Activated naive CD4-positive, alpha-beta T cell (primary cell): ENCODE data around the gene SNRPD1.
A peak's percentile ranks its signal among the peaks of the same experiment; 100 is the strongest.
"Not testable (repeated sequence)": the region's sequence is repeated elsewhere in the genome, so short reads cannot be mapped to it uniquely, and the experiment has no call there.

Experiments
- DNase-seq, 4 experiments: peaks; one replicate each; lab custom pipeline; 2025; lab: John Stamatoyannopoulos, UW

SNRPD1 gene

DNA sequence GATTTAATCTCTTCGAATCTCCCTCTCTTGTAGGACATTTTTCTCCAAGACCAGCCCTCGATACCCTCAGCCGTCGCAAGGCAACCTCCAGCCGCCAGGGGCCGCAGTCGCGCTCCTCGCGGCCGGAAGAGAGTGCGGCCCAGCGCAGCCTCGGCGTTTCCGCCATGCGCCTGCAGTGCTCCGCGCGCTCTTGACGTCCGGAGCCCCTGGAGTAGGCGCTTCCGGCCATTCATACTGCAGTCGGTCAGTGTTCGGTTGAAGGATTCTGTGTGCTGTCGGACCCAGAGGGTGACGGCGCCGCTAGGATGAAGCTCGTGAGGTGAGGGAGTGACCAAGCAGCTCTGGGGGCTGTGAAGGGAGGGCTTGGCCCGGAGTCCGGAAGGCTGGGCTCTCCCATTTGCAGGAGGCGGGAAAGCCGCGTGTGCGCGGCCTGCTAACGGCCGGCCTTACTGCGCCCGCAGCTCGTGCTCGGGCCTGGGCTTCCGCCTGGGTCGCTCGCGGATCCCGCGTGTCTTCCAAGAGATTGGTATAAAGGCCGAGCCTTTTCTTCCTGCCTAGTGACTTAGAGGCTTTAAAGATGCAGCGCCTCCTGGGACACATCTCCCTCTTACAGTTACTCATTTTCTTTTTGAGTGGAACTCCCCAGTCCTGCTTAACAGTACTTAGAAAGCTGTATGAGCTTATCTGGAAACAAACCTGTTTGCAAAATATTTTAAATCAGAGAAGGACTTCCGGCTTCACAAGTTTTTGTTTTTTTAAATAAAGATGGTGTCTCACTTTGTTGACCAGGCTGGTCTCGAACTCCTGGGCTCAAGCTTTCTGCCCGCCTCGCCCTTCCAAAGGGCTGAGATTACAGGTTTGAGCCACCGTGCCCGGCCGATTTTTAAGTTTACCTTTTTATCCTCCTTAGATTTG is at the start of gene SNRPD1:
TSS of gene SNRPD1 (plus strand) at position 190 of the 915 bp plus-strand sequence. CDS start at position 306, 116 bp downstream.
- peak; percentile 67 to 86 (median 72) for DNase-seq

DNA sequence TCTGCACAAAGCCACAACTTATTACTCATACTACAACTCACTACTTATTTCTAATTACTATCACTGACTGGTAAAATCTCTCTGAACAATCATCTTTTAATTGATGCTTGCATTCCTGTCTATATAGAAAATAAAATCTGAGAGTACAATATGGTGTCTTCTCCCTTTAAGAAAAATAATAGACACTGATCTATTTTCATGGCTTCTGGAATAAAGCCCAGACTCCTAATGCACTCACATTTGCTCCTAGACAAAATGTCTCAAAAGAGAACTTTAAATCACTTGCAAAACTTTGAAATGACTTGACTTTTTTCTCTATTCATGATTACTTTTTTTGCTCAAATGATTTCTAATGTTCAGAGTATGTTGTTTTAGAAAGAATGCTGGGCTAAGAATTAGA is 40.3 kb upstream of the SNRPD1 start:
- no peak for DNase-seq

DNA sequence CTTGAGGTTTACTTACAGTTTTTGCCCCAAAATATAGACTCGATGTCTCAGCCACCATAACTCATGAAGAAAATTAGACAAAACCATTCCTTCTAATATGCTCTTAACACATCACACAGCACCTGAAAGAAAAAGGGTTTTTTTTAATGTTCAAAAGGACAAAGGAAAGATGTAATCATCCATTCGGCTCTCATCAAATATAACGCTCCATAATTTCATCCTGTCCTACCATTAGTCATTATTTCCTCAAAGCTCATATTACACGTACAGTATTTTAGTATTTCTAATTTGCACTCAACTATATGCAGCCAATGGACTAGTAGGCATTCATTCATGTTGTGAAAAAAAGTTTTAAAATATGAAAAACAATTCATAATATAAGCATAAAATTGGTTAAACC is 36.5 kb upstream of the SNRPD1 start:
- no peak for DNase-seq

DNA sequence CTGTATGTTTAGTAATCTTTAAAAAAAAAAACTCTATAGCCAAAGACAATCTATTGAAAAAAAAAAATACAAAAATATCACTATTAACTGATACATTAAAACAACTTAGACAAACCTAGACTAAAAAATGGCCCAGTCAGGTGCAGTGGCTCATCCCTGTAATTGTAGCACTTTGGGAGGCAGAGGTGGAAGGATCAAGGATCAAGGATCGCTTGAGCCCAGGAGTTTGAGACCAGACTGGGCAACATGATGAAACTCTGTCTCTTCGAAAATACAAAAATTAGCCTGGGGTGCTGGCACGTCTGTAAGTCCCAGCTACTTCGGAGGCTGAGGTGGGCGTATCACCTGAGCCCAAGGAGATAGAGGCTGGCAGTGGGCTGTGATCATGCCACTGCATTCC is 27.7 kb upstream of the SNRPD1 start:
- no peak for DNase-seq

DNA sequence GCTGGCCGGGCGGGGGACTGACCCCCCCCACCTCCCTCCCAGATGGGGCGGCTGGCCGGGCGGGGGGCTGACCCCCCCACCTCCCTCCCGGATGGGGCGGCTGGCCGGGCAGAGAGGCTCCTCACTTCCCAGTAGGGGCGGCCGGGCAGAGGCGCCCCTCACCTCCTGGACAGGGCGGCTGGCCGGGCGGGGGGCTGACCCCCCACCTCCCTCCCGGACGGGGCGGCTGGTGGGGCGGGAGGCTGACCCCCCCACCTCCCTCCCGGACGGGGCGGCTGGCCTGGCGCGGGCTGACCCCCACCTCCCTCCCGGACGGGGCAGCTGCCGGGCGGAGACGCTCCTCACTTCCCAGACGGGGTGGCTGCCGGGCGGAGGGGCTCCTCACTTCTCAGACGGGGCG is 19.8 kb upstream of the SNRPD1 start:
- not testable (repeated sequence) for DNase-seq

DNA sequence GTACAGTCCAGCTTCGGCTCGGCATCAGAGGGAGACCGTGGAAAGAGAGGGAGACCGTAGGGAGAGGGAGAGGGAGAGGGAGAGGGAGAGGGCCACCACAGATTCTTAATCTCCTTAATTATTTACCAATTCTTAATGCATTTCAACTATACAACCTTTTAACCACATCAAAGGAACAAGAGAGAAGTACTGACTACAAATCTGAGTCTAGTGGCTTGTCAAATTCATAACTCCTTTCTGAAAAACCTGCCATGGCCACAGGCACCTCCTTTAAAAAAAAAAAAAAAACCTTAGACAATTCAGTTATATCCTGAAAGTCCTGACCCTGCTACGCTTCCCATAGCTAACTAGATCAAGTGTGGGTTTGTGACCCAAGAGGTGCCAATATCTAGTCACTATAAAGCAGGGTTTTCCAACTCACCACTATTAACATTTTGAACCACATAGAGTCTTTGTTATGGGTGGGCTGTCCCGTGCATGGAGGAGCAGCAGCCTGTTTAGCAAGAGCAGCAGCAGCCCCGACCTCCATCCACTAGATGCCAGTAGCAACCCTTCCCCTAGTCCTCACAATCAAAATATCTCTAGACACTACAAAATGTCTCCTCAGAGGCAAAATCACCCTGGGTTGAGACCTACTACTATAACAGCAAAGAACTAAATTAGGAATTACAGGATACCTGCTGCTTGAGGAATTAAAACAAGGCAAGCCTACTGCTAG is 18.4 kb upstream of the SNRPD1 start:
- DNase-seq = no peak

DNA sequence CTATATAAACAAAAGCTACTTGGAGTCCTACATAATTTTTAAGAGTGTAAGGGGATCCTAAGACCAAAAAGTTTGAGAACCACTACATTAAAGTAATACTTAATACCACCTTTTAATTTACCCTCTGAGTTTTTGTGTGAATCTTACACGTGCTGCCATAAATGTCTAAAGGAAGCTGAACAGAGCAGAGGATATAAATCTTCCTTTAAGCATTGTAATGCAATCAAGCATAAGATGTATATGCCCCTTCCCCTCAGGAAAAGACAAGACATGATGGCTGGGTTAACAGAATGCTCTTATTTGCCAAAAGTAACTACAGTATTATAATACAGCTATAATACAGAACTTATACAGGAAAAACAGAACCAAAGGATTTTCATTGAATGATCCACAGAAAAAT is 14.5 kb upstream of the SNRPD1 start:
- no peak for DNase-seq

DNA sequence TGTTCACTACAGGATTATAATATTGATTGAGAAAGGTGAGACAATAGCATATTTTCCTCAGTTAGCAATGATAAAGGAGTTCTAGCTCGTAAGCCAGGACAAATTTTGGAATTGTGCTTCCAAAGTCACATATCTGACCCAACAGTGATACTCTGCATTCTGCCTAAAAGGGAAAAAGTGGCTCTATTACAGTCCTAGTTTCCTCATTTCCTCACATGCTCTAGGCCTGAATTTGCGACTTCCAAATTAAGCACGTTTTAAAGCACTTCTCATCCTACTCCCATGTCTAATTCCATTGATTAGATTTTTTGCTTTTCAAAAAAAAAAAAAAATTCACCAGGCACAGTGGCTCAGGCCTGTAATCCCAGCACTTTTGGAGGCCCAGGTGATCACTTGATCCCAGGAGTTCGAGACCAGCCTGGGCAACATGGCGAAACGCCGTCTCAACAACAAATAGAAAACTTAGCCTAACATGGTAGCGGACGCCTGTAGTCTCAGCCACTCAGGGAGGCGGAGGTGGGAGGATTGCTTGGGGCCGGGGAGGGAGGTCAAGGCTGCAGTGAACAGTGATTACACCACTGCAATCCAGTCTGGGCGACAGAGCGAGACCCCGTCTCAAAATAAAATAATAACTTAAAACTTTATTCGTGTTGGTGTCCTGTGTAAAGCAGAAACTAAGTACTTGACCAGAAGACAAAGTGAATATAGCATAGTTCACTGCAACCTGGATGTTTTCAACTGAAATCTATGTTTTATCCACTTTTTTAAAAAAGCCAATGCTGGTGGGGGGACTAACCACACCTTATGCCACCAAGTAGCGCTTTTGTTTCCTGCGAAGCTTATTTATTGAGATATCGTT is 13.2 kb upstream of the SNRPD1 start:
- DNase-seq = no peak

DNA sequence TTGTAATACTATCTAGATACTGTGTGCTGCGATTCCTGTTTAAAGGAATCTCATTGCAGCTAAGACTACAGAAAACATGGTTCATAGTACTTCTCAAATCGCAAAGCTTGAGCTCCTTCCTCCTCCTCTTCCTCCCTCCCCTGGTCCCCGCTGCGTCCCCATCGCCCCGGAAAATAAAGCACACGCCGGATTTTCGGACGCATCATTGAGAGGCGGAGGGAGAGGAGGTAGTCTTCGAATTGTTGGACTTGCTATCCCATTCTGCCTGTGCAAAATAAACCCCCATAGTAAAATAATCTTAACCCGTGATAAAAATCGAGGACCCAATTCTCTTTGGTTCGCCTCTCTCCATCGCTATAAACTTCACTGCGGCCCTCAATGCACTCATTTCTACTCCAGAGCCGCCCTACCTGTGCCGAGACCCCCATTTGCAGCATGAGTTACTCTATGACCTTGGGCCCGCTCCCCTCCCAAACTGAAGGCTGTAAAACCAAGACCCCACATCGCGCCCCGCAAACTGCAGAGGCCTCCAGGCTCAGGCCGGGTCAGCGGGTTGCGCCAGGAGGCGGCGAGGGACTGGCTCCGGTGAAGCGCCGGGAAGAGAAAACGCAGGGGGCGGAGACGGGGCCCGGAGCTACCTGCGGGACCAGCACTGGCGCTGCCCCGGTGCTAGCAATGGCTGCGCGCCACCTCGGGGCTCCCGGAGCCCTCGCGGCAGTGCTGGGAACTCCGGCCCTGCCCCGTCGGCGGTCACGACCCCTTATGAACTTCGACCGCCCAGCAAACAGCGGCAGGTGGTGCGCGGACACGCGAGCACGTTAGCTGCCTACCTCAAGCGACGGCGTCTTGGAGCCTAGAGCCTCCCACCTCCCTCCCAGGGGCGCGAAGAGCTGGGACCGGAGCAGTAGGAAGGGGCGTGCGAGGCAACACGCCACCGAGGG is 12.3 kb upstream of the SNRPD1 start:
- DNase-seq = peak in 1 of 4 experiments; percentile 56

DNA sequence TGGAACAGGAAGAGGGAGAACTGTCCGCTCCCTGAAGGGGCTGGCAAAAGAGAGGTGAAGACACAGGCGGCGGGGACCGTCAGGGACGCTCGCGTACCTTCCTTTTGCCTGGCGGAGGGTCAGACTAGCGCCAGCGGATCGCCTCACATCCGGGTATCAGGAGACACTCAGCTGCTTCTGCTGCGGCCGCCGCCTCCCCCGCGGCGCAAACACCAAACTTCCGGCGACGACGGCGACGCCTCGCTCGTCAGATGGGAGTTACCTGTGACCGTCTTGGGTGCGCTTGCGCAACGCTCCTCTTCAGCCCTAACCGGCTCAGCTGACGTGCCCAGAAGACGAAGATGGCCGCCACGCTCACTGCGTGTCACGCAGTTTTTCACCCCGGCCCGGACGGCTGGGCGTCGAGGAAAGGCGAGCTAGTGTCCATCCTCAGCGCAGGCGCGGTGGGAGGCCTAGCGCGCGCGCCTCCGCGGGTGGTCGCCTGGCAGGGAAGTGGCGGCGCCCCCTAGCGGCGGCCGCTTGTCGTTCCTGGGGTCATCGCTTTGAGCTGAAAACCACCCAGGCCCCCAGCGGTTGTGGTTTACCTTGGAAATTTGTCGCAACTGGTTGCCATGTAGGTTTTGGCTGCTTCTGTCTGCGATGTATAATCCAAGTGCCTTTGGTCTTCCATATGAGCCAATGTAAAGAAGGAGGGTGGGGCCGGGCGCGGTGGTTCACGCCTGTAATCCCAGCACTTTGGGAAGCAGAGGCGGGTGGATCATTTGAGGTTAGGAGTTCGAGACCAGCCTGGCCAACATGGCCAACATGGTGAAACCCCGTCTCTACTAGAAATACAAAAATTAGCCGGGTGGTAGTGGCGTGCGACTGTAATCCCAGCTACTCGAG is 11.3 kb upstream of the SNRPD1 start, which contains the start of gene ESCO1:
TSS of gene ESCO1 (minus strand) at position 179 of the 885 bp plus-strand sequence. CDS start 25,861 bp downstream, outside the sequence.
- peak; percentile 80 to 88 (median 82) for DNase-seq

DNA sequence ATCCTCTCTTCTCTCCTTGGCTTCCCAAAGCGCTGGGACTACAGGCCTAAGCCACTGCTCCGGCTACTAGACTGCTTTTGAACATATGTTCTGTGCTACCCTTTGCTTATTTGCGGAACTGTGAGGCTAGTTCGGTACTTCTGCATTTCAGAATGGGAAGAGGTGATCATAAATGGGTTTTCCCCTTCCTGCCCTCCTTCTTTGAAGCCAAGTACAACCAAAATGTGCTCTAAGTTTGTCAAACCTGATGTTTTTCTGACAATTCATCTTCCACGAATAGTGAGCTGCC is 9.9 kb upstream of the SNRPD1 start:
- no peak for DNase-seq

DNA sequence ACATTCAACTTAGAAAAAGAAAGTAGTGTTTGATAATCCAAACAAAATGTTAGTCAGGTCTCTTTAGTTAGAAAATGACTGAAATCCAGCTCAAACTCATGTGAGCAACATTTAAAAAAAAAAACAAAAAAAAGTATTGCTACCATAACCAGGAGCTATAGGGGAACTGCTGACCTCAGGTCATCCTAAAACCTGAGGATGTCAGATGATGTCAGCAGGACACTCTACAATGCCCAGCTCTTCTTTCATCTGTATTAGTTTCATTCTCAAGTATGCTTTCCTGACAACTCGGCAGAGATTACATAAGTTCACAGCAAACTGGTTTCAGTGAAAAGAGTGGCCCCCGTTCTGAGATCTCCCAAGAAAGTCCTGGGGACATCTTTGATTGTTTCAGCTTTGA is 7.4 kb upstream of the SNRPD1 start:
- no peak for DNase-seq

DNA sequence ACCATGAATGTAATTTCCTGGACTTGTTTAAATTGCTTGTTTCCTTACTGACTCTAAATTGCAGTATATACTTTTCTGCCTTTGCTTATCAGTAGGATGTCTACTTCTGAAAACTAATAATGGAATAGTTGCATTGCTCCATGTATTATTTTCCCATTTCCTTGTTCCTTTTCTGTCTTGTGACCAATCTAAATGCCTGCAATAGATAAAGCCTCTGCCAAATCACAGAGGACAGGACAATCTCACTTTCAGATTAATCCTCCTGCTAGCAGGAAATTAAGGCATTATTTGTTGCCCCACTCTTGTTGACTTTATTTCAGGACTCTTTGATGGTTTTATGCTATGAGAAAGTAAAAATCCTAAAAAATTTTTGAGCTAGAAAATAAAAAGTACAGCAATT is 6.9 kb upstream of the SNRPD1 start:
- no peak for DNase-seq

DNA sequence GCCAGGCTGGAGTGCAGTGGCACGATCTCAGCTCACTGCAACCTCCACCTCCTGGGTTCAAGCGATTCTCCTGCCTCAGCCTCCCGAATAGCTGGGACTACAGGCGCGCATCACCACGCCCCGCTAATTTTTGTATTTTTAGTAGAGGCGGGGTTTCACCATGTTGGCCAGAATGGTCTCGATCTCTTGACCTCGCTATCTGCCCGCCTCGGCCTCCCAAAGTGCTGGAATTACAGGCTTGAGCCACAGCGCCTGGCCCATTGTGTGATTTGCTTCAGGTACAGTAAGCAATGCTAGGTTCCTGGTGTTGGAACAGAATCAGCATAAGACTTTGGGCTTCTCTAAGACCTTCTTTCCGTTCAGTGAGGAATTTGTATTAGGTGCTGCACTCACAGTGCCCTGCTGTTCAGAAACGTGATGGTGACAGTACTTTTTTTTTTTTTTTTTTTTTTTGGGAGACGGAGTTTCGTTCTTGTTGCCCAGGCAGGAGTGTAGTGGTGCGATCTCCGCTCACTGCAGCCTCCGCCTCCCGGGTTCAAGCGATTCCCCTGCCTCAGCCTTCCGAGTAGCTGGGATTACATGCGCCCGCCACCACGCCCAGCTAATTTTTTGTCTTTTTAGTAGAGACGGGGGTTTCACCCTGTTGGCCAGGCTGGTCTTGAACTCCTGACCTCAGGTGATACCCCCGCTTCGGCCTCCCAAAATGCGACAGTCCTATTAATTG is 551 bp upstream of the SNRPD1 start:
- not testable (repeated sequence) for DNase-seq

DNA sequence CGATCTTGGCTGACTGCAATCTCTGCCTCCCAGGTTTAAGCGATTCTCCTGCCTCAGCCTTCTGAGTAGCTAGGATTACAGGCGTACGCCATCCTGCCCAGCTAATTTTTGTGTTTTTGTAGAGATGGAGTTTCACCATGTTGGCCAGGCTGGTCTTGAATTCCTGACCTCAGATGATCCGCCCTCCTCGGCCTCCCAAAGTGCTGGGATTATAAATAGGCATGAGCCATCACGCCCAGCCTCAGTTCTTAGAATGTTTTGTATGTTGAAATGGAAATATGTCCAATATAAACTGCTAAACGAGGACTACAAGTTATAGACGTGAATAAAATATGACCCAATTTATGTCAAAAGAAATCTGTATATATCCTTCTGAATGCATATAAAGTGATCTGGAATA is 9.5 kb downstream of the SNRPD1 start:
- not testable (repeated sequence) for DNase-seq

DNA sequence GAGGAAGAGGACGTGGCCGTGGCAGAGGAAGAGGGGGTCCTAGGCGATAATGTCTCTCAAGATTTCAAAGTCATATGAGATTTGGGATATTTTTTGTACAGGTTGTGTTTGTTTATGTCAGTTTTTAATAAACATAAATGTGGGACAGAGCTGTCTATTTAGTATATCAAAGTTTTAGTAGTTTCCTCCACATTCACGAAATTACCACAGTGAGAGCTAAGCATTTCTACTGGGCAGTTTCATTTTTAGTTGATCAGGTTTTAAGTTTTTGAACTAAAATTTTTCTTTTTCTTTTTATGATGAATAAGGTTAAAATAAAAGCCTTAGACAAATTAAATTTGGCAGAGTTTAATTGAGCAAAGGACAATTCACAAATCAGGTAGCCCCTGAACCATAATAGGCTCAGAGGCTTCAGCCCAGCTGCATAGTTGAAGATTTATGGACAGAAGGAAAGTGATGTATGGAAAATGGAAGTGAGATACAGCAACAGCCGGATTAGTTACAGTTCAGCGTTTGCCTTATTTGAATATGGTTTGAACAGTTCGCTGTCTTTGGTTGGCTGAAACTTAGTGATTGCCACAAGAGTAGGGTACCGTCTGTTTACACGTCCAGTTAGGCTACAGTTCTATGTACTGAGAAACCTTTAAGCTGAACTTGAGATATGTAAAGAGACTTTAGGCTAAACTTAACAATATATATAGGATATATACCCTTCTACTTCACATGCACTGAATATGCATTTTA is 17.1 kb downstream of the SNRPD1 start:
- no peak for DNase-seq

DNA sequence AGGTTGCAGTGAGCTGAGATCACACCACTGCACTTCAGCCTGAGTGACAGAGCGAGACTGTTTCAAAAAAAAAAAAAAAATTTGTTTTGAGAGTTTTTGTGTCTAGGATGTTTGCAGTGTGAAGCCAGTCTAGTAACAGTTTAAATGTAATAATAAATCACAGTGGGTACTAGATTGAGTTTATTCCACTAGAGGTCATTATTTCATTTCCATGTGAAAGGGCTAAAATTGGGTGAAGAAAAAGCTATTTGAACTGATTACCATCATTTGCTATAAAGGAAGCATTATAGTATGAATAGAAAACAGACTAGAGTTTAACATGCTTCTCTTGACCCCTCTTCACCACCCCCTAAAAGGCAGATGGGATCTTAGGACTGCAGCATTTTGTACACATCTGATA is 20.3 kb downstream of the SNRPD1 start:
- DNase-seq = no peak

DNA sequence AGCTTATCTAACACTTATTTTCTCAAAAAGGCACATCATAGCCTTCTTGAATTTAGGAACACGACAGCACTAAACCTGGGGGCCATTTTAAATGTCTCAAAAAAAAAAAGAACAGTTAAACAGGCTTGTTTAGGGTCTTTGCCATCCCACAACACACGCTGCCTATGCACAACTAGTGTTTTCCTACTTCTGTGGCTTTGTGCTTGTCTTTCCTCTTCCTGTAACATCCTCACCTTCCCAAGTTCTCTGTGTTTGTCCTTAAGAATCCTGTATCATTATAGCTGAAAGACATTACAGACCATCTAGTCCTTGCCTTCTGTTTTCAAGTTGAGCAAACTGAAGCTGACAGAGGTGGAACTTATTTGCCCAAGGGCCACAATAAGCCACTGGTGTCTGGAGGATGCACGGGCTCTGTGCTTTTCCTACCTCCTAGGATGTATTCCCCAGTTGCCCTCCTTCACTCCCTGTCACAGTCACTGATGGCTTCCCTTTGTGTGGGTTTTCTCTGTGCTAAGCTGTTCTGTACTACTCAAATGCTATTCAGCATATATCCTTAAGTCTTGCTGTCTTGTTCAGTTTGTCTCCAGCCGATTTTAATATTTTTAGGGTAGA is 22.6 kb downstream of the SNRPD1 start:
- no peak for DNase-seq
